GM12892 (cell line): ENCODE measurements around the gene SEMA3A.

Experiments used
- POLR2AphosphoS5 ChIP-seq: IDR thresholded peaks from 2 replicates; pipeline ENCODE4 v1.6.1; 2011; ENCODE audit warnings: low read depth, low read length, control low read depth
- TAF1 ChIP-seq: IDR thresholded peaks from 2 replicates; pipeline ENCODE4 v1.6.1; 2011; ENCODE audit warnings: low read depth, mild to moderate bottlenecking, control low read depth, low read length, borderline replicate concordance

GRCh38 chr7:84125654-84126053, 68.9 kb downstream of the SEMA3A start:
- no peak for TF ChIP-seq TAF1
- no peak for TF ChIP-seq POLR2AphosphoS5
